ENCODE results near the gene LARP4B.

- no peak for TF ChIP-seq CTCF (IDR thresholded peaks at IDR 0.05)
- no peak for TF ChIP-seq EZH2 (IDR thresholded peaks at IDR 0.05; ENCODE audit: borderline replicate concordance, insufficient read depth, low read depth, low read length, poor library complexity, severe bottlenecking)
Observed at GRCh38 chr10:819816-820215, 111.7 kb downstream of the LARP4B start.

All from B cell (primary cell).